ENCODE results near the gene KAZN.

KAZN gene

DNA sequence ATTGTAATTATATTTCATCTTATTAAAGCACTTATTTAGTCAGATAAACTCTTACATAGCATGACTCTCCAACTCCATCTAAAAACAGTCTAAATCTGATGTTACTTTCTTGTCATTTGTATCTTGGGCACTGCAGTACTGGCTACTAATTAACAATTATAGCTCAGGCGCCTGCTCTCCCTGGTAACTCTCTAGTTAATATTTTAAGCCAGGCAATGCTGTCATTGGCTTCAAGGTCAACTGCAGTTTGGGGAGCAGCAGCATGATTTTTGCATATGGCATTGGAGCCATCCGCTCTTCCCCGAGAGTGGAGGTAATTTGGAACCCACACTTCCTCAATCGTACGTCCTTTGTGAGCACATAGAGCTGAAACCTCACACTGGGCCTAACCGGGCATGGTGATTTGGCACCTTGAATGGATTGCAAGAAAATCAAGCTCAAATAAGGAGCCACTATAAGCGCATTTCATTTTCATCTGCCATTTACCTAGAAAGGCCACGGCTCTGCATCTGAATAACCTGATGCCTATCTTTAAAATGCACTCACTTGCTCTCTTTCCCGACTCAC lies 187.7 kb downstream of the KAZN start:
- TF ChIP-seq ZBTB7A (IDR thresholded peaks at IDR 0.05; ENCODE audit: low read depth), result no peak
- no peak for TF ChIP-seq TEAD4 (IDR thresholded peaks at IDR 0.05)
- TF ChIP-seq TCF12 (IDR thresholded peaks at IDR 0.05; ENCODE audit: low read depth), result no peak

DNA sequence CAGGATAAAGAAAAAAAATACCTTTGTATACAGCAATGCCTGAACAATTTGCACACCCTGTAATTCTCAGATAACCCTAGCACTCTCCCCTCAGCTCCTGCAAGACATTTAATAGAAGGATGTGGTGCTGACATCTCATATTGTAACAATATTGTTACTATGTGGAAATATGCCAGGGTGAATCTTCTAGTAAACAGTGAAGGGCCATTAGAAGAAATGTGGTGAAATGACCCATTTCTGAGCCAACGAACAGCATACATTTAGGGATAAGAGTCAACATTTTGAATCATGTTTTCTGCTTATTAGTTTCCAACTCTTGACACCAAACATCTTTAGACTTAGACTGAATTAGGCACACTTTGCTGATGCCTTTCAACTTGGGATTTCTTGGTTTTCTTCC lies 188.2 kb downstream of the KAZN start:
- no peak for TF ChIP-seq EGR1 (IDR thresholded peaks at IDR 0.05)
- TF ChIP-seq TAF1 (IDR thresholded peaks at IDR 0.05; ENCODE audit: low read depth), result no peak
- TF ChIP-seq TEAD4 (IDR thresholded peaks at IDR 0.05), result no peak
- TF ChIP-seq, protein P1, sequence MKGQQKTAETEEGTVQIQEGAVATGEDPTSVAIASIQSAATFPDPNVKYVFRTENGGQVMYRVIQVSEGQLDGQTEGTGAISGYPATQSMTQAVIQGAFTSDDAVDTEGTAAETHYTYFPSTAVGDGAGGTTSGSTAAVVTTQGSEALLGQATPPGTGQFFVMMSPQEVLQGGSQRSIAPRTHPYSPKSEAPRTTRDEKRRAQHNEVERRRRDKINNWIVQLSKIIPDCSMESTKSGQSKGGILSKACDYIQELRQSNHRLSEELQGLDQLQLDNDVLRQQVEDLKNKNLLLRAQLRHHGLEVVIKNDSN (IDR thresholded peaks at IDR 0.05), result no peak
- TF ChIP-seq, protein P2, sequence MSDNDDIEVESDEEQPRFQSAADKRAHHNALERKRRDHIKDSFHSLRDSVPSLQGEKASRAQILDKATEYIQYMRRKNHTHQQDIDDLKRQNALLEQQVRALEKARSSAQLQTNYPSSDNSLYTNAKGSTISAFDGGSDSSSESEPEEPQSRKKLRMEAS (IDR thresholded peaks at IDR 0.05), result no peak
- no peak for TF ChIP-seq EP300 (IDR thresholded peaks at IDR 0.05; ENCODE audit: borderline replicate concordance)
- no peak for TF ChIP-seq FOXM1 (IDR thresholded peaks at IDR 0.05; ENCODE audit: borderline replicate concordance, low read depth)
- TF ChIP-seq CEBPB (IDR thresholded peaks at IDR 0.05), result no peak
- no peak for TF ChIP-seq ZBTB7A (IDR thresholded peaks at IDR 0.05; ENCODE audit: low read depth)
- TF ChIP-seq, protein P3, sequence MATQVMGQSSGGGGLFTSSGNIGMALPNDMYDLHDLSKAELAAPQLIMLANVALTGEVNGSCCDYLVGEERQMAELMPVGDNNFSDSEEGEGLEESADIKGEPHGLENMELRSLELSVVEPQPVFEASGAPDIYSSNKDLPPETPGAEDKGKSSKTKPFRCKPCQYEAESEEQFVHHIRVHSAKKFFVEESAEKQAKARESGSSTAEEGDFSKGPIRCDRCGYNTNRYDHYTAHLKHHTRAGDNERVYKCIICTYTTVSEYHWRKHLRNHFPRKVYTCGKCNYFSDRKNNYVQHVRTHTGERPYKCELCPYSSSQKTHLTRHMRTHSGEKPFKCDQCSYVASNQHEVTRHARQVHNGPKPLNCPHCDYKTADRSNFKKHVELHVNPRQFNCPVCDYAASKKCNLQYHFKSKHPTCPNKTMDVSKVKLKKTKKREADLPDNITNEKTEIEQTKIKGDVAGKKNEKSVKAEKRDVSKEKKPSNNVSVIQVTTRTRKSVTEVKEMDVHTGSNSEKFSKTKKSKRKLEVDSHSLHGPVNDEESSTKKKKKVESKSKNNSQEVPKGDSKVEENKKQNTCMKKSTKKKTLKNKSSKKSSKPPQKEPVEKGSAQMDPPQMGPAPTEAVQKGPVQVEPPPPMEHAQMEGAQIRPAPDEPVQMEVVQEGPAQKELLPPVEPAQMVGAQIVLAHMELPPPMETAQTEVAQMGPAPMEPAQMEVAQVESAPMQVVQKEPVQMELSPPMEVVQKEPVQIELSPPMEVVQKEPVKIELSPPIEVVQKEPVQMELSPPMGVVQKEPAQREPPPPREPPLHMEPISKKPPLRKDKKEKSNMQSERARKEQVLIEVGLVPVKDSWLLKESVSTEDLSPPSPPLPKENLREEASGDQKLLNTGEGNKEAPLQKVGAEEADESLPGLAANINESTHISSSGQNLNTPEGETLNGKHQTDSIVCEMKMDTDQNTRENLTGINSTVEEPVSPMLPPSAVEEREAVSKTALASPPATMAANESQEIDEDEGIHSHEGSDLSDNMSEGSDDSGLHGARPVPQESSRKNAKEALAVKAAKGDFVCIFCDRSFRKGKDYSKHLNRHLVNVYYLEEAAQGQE (IDR thresholded peaks at IDR 0.05; ENCODE audit: low read depth), result no peak
- no peak for TF ChIP-seq YY1 (IDR thresholded peaks at IDR 0.05; ENCODE audit: low read depth)
- TF ChIP-seq CREB1 (IDR thresholded peaks at IDR 0.05; ENCODE audit: low read depth), result no peak
- no peak for TF ChIP-seq TCF12 (IDR thresholded peaks at IDR 0.05; ENCODE audit: low read depth)
- TF ChIP-seq RAD21 (IDR thresholded peaks at IDR 0.05; ENCODE audit: low read depth), result no peak
- no peak for TF ChIP-seq NFIC (IDR thresholded peaks at IDR 0.05)

DNA sequence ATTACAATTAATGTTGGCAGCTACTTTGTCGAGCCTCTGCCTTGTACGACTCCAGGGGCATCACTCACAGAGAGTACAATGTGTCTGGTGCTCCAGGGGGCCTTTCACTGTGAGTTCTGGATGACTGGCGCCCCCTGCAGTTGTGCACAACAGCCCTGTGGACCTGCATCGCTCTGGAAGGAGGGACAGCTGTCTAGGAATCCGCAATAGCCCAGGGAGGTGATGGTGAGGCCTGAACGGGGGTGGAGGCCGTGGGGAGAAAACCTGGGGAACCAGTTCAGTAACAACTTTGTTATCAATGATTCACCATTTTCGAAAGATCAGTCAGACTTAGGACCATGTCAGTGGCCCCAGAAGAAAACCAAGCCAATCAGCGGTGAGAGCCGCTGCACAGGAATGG lies 189.1 kb downstream of the KAZN start:
- TF ChIP-seq RAD21 (IDR thresholded peaks at IDR 0.05; ENCODE audit: low read depth) (no peak), TAF1 (IDR thresholded peaks at IDR 0.05; ENCODE audit: low read depth) (no peak), EP300 (IDR thresholded peaks at IDR 0.05; ENCODE audit: borderline replicate concordance) (no peak), NFIC (IDR thresholded peaks at IDR 0.05) (no peak)
- TF ChIP-seq, protein P3 (IDR thresholded peaks at IDR 0.05; ENCODE audit: low read depth), result no peak

DNA sequence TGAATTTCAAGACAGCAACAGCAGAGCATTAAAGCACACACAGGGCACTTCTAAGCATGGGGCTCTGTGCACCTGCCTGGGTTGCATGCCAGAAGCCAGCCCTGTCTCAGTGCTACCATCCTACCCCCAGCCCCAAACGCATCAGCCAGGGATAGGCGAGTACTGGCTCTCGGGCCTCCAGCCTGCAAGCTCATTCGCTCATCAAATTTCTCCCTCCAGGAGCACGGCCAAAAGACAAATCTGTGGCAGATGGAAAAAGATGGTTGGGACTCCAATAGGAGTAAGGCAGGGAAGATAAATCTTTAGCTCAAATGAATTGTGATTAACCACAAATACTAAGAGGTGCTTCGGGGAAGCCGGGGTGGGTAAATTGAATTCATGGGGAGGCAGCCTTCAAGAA lies 189.6 kb downstream of the KAZN start:
- no peak for TF ChIP-seq TEAD4 (IDR thresholded peaks at IDR 0.05)
- no peak for TF ChIP-seq YY1 (IDR thresholded peaks at IDR 0.05; ENCODE audit: low read depth)
- TF ChIP-seq EGR1 (IDR thresholded peaks at IDR 0.05), result no peak
- TF ChIP-seq, protein P1 (IDR thresholded peaks at IDR 0.05), result no peak
- TF ChIP-seq, protein P2 (IDR thresholded peaks at IDR 0.05), result no peak
- no peak for TF ChIP-seq FOXM1 (IDR thresholded peaks at IDR 0.05; ENCODE audit: borderline replicate concordance, low read depth)
- TF ChIP-seq RAD21 (IDR thresholded peaks at IDR 0.05; ENCODE audit: low read depth), result no peak
- TF ChIP-seq EP300 (IDR thresholded peaks at IDR 0.05; ENCODE audit: borderline replicate concordance), result no peak
- no peak for TF ChIP-seq NFIC (IDR thresholded peaks at IDR 0.05)
- TF ChIP-seq ZBTB7A (IDR thresholded peaks at IDR 0.05; ENCODE audit: low read depth), result no peak
- no peak for TF ChIP-seq TAF1 (IDR thresholded peaks at IDR 0.05; ENCODE audit: low read depth)

DNA sequence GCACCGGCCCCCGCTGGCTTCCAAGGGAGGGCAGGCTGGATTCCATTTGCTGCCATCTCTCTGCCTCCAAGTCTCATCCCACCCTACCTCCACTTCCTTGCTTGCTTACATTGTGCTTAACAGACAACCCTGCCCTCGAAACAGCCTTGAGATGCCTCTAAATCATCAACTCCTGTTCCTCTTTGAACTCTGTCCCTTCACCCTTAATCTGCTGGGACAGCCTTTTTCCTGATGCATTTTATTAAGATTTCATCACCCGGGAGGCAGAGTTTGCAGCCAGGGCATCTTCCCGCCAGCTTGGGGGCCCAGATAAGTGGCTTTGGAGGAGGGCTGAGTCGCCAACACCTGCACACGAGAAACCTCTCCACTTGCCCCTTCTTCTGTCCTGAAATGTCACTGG lies 192.5 kb downstream of the KAZN start:
- TF ChIP-seq FOXM1 (IDR thresholded peaks at IDR 0.05; ENCODE audit: borderline replicate concordance, low read depth), result no peak
- TF ChIP-seq TEAD4 (IDR thresholded peaks at IDR 0.05), result no peak
- TF ChIP-seq EGR1 (IDR thresholded peaks at IDR 0.05), result no peak
- no peak for TF ChIP-seq CREB1 (IDR thresholded peaks at IDR 0.05; ENCODE audit: low read depth)
- no peak for TF ChIP-seq YY1 (IDR thresholded peaks at IDR 0.05; ENCODE audit: low read depth)

DNA sequence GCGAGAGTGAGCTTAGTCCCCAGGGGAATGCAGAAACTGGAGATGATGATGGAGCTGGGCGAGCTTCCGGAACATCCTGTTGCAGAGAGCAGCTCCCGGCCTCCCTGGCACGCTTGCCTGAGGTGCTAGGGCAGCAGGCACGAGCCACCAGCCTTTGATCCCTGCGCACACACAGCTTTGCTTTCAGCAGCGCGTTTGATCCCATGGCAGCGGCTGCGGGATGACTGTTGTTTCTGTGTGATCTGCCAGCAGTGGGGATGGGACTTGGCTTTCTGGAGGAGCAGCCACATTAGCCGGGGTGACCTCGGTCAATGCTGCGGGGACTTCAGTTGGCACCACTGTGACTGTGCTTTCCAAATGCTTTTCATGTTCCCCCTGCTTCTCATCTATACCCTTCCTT lies 193.2 kb downstream of the KAZN start:
- TF ChIP-seq CREB1 (IDR thresholded peaks at IDR 0.05; ENCODE audit: low read depth), result no peak
- no peak for TF ChIP-seq EP300 (IDR thresholded peaks at IDR 0.05; ENCODE audit: borderline replicate concordance)
- TF ChIP-seq FOXM1 (IDR thresholded peaks at IDR 0.05; ENCODE audit: borderline replicate concordance, low read depth), result no peak
- no peak for TF ChIP-seq TCF12 (IDR thresholded peaks at IDR 0.05; ENCODE audit: low read depth)
- no peak for TF ChIP-seq CEBPB (IDR thresholded peaks at IDR 0.05)
- TF ChIP-seq, protein P2 (IDR thresholded peaks at IDR 0.05), result no peak
- TF ChIP-seq EGR1 (IDR thresholded peaks at IDR 0.05), result no peak
- TF ChIP-seq, protein P3 (IDR thresholded peaks at IDR 0.05; ENCODE audit: low read depth), result no peak
- TF ChIP-seq NFIC (IDR thresholded peaks at IDR 0.05), result no peak
- TF ChIP-seq, protein P1 (IDR thresholded peaks at IDR 0.05), result no peak
- TF ChIP-seq RAD21 (IDR thresholded peaks at IDR 0.05; ENCODE audit: low read depth), result no peak
